ENCODE measurements around the gene LPAR2. TPM values are rescaled to one million over a fixed set of nuclear protein-coding genes. Genes with fewer than 3 reads are reported as not detected.
A peak's percentile ranks its signal among the peaks of the same experiment; 100 is the strongest.

LPAR2 gene
- total RNA-seq, 1 donor, result 0.72 TPM

DNA sequence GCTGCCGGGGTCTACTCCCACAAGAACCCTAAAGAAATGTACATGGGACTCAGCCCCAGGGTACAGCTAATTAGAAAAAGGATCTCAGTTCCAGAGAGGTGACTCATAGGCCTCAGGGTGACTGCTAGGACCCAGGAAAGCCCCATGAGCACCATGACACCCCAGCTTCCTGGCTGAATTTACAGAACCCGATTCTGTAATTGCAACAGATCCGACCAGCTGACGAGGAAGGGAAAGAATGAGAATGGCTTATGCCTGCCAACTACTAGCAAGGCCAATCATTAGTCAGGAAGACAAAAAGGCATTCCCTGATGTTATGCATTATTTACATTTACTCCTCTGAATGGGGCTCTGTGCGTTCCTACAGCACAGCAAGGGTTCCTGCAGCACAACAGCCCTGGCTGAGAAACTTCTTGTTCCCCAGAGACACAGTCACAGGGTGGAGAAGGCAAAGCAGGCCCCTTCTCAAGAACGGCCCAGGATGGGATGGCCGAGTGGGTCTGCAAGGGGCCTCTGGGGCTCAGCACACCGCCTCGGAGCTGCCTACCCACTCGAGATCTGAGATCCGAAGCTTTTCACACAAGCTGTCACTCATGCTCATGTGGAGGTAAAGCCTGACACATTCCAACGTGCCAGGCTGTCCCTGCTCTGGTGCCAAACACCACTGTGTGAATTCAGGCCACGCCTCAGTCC lies 36.7 kb downstream of the LPAR2 start:
- Histone ChIP-seq H3K36me3 (ENCODE audit: insufficient read depth, low read length) (no peaks in the 10 kb centered on the region), H3K27me3 (ENCODE audit: insufficient read depth, low read length) (no peaks in the 10 kb centered on the region), H3K79me2 (ENCODE audit: insufficient read depth, low read length) (no peaks in the 10 kb centered on the region), H3K4me1 (ENCODE audit: insufficient read depth, low read length) (peaks cover 23% of the 10 kb centered on the region), H2AFZ (ENCODE audit: low read length) (peak overlapping the region; percentile 89), H3K9me3 (ENCODE audit: low read depth, low read length) (no peaks in the 10 kb centered on the region), H3K27ac (ENCODE audit: low read depth, low read length) (peak overlapping the region; percentile 65), H3K4me3 (ENCODE audit: insufficient read depth, low read length) (no peak overlapping the region), H3K4me2 (ENCODE audit: insufficient read depth, low read length) (peak overlapping the region; percentile 67), H4K20me1 (ENCODE audit: insufficient read depth, low read length) (no peaks in the 10 kb centered on the region)
- peak; percentile 95 for DNase-seq (ENCODE audit: insufficient read length, low spot score, missing footprints)
- TF ChIP-seq CTCF (IDR thresholded peaks at IDR 0.05; ENCODE audit: extremely low read depth, low read depth, low read length), result no peak

- no peak overlapping the region for H2AFZ ChIP-seq (ENCODE audit: low read length)
- no peak overlapping the region for H3K4me2 ChIP-seq (ENCODE audit: insufficient read depth, low read length)
- TF ChIP-seq CTCF (IDR thresholded peaks at IDR 0.05; ENCODE audit: extremely low read depth, low read depth, low read length), result no peak
- peaks cover 12% of the 10 kb centered on the region for H3K4me1 ChIP-seq (ENCODE audit: insufficient read depth, low read length)
- H3K9me3 ChIP-seq (ENCODE audit: low read depth, low read length), result no peaks in the 10 kb centered on the region
- no peaks in the 10 kb centered on the region for H3K36me3 ChIP-seq (ENCODE audit: insufficient read depth, low read length)
- H3K27ac ChIP-seq (ENCODE audit: low read depth, low read length), result no peak overlapping the region
- no peak overlapping the region for H3K4me3 ChIP-seq (ENCODE audit: insufficient read depth, low read length)
- H3K79me2 ChIP-seq (ENCODE audit: insufficient read depth, low read length), result no peaks in the 10 kb centered on the region
- no peaks in the 10 kb centered on the region for H4K20me1 ChIP-seq (ENCODE audit: insufficient read depth, low read length)
- DNase-seq (ENCODE audit: insufficient read length, low spot score, missing footprints), result peak; percentile 30
- H3K27me3 ChIP-seq (ENCODE audit: insufficient read depth, low read length), result no peaks in the 10 kb centered on the region
Observed at GRCh38 chr19:19588546-19588945, 39.5 kb downstream of the LPAR2 start.

DNA sequence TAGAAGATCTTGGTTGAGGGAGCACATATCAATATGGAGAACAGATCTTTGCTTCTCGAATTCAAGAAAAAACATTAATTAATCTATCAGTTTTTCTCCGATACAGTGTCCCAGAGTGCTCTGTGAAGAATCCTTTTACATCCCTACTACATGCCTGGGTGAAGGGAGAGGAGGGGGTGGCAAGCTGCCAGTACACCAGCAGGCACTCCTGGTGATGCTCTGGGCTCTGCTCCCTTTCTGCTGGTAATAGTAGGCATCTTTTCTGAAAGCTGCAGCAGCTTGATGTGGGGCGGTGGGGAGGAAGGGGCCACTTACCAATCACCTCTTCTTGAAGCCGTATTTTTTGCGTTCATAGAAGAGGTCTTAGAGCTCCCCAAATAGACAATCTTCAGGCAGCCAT lies 40.2 kb downstream of the LPAR2 start:
- Histone ChIP-seq H2AFZ (ENCODE audit: low read length) (no peak overlapping the region), H3K4me3 (ENCODE audit: insufficient read depth, low read length) (no peak overlapping the region), H3K27ac (ENCODE audit: low read depth, low read length) (no peak overlapping the region), H3K36me3 (ENCODE audit: insufficient read depth, low read length) (no peaks in the 10 kb centered on the region), H4K20me1 (ENCODE audit: insufficient read depth, low read length) (no peaks in the 10 kb centered on the region), H3K27me3 (ENCODE audit: insufficient read depth, low read length) (no peaks in the 10 kb centered on the region), H3K4me1 (ENCODE audit: insufficient read depth, low read length) (peaks cover 12% of the 10 kb centered on the region), H3K9me3 (ENCODE audit: low read depth, low read length) (no peaks in the 10 kb centered on the region), H3K4me2 (ENCODE audit: insufficient read depth, low read length) (no peak overlapping the region), H3K79me2 (ENCODE audit: insufficient read depth, low read length) (no peaks in the 10 kb centered on the region)
- peak; percentile 59 for DNase-seq (ENCODE audit: insufficient read length, low spot score, missing footprints)
- TF ChIP-seq CTCF (IDR thresholded peaks at IDR 0.05; ENCODE audit: extremely low read depth, low read depth, low read length), result no peak

DNA sequence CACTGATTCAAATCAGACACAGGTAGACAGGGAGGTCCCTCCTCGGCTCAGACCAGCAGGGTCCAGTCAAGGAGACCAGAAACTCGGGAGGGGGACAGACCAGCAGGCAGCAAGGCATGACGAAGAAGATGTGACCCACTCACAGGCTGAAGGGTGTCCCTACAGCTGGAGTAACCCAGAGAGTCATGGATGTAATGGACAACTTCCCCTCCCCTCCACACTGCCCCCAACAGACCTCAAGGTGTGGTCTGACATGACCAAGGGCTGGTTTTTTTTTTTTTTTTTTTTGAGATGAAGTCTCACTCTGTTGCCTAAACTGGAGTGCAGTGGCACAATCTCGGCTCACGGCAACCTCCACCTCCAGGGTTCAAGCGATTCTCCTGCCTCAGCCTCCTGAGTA lies 43.7 kb downstream of the LPAR2 start:
- H2AFZ ChIP-seq (ENCODE audit: low read length), result no peak overlapping the region
- H3K27ac ChIP-seq (ENCODE audit: low read depth, low read length), result no peak overlapping the region
- H3K9me3 ChIP-seq (ENCODE audit: low read depth, low read length), result no peaks in the 10 kb centered on the region
- no peaks in the 10 kb centered on the region for H3K27me3 ChIP-seq (ENCODE audit: insufficient read depth, low read length)
- H3K4me1 ChIP-seq (ENCODE audit: insufficient read depth, low read length), result no peaks in the 10 kb centered on the region
- TF ChIP-seq CTCF (IDR thresholded peaks at IDR 0.05; ENCODE audit: extremely low read depth, low read depth, low read length), result no peak
- H3K4me3 ChIP-seq (ENCODE audit: insufficient read depth, low read length), result no peak overlapping the region
- no peaks in the 10 kb centered on the region for H4K20me1 ChIP-seq (ENCODE audit: insufficient read depth, low read length)
- H3K4me2 ChIP-seq (ENCODE audit: insufficient read depth, low read length), result no peak overlapping the region
- H3K79me2 ChIP-seq (ENCODE audit: insufficient read depth, low read length), result no peaks in the 10 kb centered on the region
- no peaks in the 10 kb centered on the region for H3K36me3 ChIP-seq (ENCODE audit: insufficient read depth, low read length)
- DNase-seq (ENCODE audit: insufficient read length, low spot score, missing footprints), result no peak
